ENCODE results near the gene ERC1.
A peak's percentile ranks its signal among the peaks of the same experiment; 100 is the strongest.
"Not testable (repeated sequence)": the region's sequence is repeated elsewhere in the genome, so short reads cannot be mapped to it uniquely, and the experiment has no call there.

ERC1 gene

DNA sequence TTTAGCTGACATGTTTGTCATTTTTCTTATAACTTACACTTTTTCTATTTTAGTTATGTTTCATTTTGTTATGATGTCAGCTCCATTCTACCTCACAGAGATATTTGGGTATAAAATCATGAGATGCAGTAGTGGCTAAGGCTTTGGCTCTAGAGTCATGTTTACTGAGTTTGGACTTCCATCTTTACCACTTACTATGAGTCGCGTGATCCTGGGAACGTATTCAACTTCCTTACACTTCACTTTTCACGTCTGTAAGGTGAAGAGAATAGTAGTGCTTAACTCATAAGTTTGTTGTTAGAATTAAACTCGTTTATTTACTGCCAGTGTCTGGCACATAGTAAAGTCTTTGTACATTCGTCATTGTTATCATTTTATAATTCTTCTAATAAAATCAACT, 126.3 kb downstream of the ERC1 start:
- no peak for DNase-seq (ENCODE audit: extremely low read depth in 1 of 2, low read depth in 1 of 2)

DNA sequence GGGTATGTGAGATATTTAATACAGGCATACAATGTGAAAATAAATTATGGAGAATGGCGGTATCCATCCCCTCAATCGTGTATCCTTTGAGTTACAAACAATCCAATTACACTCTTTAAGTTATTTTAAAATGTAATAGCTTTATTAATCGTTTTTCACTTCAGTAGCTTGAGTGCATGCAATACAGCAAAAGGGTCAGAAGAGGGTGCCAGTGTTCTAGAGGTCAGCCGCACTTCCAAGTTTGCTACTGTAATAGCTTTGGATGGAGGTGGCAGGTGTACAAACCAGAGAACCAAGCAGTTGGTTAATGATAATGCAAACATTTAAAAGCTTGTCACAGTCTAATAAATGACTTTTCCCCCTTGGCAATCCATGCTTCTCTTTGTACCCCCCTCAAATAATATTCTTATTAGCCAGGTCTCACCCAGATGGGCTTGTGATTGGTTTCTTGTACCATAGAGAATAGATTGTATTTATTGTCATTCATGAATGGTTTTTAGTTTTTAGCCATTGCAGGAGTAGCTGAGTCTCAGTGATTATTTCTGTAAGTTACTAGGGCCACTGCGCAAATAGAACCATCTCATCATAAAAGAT, 127.0 kb downstream of the ERC1 start:
- peak; percentile 43 to 46 for DNase-seq (ENCODE audit: extremely low read depth in 1 of 2, low read depth in 1 of 2)

DNA sequence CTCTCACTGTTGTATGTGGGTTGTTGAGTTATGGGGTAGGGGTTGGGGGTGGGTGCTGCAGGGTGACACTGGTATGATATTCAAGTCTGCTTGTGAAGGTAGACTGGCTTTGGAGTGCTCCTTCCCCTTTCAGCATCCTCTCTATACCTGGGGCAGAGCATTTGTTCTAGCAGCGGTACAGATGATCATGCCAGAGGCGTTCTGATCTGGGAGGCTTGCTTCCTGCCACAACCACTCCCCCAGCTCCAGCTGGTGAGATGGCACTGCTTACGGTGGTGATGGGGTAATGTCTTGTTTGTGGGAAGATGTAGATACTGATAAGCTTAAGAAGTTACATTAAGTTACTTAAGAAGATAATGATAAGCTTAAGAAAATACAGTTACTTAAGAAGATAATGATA, 131.8 kb downstream of the ERC1 start:
- DNase-seq (ENCODE audit: extremely low read depth in 1 of 2, low read depth in 1 of 2) = peak; percentile 14 to 22

DNA sequence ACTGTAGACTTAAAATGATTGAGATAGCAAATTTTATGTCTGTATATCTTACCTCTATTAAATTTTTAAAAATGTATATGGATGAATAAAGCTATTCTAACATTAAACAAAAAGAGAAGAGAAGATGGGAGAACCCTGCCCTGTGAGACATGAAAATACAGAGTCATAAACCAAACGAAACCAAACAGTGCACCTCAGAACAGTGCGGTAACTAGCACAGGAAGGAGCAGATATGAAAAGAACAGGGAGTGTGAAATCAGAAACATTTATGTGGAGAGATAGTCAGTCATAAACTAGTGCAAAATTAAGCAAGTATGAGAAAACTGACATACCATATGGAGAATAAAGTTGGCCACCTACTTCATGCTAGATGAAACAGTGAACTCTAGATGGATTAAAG, 135.1 kb downstream of the ERC1 start:
- no peak for DNase-seq (ENCODE audit: extremely low read depth in 1 of 2, low read depth in 1 of 2)

DNA sequence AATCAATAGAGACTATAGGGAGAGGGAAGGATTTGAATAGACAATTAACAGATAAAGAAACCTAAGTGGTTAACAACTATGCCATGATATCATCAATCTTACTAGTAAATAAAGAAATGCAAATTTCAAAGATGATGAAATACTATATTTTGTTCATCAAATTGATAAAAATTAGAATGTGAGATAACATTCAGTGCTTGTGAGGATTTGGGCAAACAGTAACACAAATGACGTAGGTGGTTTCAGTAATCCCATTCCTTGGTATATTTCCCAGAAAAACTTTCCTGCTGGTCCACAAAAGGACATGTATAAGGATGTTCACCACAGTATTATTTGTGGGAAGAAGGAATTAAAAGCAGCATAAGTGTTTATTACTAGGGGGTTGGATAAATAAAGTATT, 136.0 kb downstream of the ERC1 start:
- DNase-seq (ENCODE audit: extremely low read depth in 1 of 2, low read depth in 1 of 2) = no peak

DNA sequence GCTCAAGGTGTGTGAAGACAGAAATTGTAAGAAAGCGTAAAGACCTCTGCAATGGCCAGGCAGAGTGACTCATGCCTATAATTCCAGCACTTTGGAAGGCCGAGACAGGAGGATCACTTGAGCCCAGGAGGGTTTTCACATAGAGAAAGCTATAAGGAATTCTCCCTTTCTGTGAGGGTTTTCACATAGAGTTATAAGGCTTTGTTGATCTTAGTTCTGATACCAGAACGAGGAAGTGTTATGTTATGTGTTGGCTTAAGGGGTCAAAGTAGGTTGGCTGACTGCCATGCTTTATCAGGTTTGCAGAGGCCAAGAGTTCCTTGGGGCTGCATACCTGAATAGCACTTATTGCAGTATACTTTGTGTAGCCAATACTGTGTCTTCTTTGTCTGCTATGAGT, 139.1 kb downstream of the ERC1 start:
- no peak for DNase-seq (ENCODE audit: extremely low read depth in 1 of 2, low read depth in 1 of 2)

DNA sequence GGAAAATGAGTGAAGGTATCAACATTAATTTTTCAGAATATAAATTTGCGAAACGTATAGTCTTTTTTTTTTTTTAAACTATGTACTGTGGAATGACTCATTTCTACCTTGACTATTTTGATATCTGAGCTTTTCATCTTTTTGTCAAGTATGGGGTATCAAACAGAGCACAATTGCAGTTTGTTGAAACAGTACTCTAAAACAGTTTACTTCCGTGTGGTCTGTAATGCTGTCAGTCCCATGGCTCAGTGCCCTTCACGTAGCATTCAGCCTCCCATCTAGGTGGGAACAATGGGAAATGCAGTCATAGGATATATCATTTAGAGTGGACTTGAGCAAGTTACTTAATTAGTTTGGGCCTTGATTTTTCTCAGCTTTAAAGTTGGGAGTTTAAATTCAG, 139.5 kb downstream of the ERC1 start:
- DNase-seq (ENCODE audit: extremely low read depth in 1 of 2, low read depth in 1 of 2) = no peak

DNA sequence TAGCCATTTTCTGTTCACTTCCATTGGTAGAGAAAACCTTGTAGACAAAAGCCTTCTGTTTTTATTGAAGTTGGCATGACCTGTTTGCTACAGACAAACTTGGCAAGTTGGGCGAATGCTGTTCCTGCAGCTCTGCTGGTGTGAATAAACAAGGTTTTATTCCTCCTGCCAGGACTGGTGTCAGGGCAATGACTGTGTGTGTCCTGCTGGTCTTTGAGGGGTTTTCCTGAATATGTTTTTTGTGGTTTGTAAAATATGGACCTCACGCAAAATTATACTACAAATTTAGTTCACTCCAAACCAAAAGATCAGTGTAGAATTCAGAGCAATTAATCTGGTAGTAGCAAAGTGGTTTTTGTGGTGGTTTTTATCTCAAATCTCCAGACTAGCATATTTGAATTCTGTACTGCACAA, 140.8 kb downstream of the ERC1 start:
- no peak for DNase-seq (ENCODE audit: extremely low read depth in 1 of 2, low read depth in 1 of 2)

DNA sequence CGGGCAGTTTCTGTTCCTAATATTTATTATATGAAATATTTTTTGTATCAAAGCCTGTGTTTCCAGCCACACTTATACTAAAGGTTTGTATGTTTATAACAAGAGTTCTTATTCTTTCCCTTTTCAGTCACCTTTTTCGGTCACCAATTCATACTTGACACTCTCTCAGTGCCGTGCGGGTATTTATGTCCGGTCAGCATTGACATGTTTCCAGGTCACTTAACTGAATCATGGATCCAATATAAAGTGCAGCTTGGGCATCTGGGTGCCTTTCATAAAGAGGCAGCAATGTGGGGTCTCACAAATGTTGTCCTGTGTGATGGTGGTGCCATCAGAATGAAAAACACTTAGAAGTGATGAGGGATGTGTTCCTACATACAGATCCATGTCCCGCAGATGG, 141.3 kb downstream of the ERC1 start:
- no peak for DNase-seq (ENCODE audit: extremely low read depth in 1 of 2, low read depth in 1 of 2)

DNA sequence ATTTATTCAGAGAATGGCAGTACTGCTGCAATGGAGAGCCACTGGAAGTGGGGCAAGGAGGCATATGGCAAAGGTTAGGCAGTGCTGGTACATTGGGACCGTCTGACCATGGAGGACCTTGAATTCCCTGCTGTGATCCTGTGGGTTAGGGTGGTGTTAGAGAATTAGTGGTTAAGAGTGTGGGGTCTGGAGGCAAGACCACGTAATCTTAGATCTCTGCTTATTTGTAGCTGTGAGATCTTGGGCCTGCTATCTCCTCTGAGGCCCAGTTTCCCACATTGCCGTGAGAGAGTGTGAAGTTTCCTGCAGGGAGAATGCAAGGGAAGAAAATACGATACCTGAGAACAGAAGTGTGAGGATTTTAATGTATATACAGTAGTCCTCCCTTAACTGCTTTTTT, 147.7 kb downstream of the ERC1 start:
- DNase-seq (ENCODE audit: extremely low read depth in 1 of 2, low read depth in 1 of 2) = no peak

DNA sequence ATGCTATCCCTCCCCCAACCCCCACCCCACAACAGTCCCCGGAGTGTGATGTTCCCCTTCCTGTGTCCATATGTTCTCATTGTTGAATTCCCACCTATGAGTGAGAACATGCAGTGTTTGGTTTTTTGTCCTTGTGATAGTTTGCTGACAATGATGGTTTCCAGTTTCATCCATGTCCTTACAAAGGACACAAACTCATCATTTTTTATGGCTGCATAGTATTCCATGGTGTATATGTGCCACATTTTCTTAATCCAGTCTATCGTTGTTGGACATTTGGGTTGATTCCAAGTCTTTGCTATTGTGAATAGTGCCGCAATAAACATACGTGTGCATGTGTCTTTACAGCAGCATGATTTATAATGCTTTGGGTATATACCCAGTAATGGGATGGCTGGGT, 155.7 kb downstream of the ERC1 start:
- not testable (repeated sequence) for DNase-seq (ENCODE audit: extremely low read depth in 1 of 2, low read depth in 1 of 2)

DNA sequence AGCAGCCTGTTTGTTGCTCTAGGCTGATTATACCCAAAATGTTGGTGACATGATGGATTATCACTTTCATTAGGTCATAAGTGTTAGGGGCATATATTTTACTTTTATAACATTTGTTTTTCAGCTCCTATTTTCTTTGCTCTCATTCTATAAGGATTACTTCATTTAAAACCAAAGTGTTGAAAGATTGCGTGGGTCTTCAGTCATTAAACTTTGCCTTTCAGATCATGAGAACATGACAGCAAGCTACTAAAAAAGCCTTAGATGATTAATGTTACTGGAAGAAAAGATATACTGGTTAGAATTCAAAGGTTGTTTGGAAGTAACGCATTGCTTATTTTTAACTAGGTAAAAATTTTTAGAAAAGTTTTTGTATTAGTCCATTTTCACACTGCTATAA, 156.8 kb downstream of the ERC1 start:
- no peak for DNase-seq (ENCODE audit: extremely low read depth in 1 of 2, low read depth in 1 of 2)

DNA sequence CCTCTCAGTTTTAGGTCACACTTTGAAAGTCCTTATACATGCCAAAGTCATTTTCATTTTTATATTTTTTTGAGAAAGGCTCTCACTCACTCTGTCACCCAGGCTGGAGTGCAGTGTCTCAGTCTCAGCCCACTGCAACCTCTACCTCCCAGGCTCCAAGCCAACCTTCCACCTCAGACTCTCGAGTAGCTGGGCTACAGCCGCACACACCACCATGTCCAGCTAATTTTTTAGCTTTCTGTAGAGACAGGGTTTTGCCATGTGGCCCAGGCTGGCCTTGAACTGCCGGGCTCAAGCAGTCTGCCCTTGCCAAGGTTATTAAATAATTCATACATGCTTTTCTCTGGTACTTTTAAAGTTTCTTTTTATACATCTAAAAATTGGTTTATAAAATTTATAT, 166.0 kb downstream of the ERC1 start:
- no peak for DNase-seq (ENCODE audit: extremely low read depth in 1 of 2, low read depth in 1 of 2)

DNA sequence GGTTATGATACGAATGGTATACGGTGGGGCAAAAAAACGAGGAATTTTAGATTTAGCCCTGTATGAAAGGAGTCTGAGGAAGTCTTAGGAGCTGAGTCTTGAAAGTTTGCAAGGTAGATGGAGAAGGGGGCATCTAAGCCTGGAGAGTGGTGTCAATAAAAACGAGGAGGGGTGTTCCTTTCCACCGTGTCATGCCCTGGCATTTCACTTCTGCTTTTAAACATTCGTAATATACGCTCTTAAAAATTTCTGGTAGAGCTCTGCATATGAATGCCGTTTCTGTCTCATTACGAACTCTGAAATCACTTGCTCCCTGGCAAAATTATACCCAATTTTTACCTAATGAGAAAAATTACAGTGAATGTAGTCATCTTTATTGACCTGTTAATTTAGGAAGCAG, 170.2 kb downstream of the ERC1 start:
- DNase-seq (ENCODE audit: extremely low read depth in 1 of 2, low read depth in 1 of 2) = no peak

DNA sequence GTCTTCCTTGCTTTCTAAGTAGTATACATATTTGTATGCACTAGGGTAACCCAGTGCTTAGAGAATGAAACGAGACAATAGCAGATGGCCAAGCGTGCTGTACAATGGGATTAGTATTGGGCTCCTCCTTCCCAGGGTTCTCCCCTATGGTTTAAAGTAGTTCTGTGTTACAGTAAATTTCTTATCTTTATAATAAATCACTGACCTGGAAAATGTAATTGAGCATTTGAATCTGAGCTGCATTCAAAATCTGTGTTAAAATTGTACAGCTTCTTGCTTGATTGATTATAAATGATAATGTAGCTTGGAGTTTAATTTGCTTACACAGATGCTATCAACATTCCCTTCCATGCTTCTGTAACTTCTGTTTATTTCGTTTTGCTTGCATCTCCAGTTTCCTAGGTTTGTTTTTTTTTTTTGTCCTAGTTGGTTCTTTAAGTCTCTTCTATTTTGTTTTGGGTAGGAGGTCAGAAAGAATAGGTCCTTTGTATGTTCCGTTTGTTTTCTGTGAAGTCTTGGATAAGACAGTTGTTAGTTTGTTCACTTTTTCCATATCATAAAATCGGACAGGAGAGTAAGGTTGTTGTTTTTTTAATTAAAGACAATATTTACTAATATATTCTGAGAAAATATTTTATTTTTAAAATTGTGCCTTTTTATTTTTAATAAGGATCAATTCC, 171.2 kb downstream of the ERC1 start:
- DNase-seq (ENCODE audit: extremely low read depth in 1 of 2, low read depth in 1 of 2) = no peak

DNA sequence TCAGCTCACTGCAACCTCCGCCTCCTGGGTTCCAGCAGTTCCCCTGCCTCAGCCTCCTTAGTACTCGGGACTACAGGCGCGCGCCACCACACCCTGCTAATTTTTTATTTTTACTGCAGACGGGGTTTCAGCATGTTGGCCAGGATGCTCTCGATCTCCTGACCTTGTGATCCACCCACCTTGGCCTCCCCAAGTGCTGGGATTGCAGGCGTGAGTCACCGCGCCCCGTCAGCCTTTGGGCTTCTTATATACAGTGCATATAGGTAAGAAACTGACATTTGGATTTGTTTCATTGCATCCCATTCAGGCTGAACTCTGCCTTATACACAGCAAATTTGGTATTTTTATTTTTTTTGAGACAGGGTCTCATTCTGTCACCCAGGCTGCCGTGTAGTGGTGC, 176.8 kb downstream of the ERC1 start:
- no peak for DNase-seq (ENCODE audit: extremely low read depth in 1 of 2, low read depth in 1 of 2)

DNA sequence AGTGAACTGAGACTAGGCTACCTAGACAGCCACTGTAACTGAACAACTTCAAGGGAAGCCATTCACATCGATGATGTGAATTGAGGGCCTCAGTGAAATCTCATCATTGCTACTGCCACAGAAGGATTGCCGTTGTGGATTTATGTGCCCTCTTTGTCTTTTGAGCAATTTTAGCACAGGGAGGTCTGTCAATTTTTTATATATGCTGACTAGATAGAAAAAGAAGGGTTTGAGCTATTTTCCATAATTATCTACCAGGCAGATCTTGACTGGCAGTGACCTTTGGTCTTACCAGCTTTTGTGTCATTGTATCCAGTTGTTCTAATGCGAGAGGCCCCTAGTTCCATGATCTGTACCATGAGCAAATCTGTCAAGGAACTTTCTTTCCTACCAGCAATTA, 179.4 kb downstream of the ERC1 start:
- DNase-seq (ENCODE audit: extremely low read depth in 1 of 2, low read depth in 1 of 2) = no peak

DNA sequence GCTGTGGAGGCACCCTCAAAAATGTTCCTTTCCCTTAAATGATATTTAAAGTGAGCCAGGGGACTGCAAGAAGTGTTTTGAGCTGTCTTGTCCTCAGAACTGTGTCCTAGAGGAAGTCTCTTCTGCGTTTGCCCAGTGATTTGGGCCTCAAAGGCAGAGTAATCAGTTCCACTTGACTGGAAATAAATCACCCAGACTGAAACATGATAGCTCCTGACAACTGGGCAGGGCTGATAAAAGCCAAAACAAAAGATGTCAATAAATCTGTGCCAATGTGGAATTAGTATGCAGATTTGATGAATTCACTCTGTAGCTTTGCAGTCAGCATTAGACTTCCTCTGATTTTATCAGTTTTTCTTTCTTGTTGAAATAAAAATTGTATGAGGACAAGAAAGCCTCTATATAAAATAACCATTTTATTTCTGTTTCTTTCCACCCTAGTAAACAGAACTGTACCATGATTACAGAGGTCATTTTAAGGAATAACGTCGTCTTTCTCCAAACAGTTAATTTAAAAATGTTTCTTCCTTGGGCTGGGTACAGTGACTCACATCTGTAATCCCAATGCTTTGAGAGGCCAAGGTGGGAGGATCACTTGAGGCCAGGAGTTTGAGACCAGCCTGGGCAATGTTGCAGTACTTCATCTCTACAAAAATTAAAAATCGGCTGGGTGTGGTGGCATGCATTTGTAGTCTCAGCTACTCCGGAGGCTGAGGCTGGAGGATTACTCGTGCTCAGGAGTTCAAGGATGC, 180.8 kb downstream of the ERC1 start:
- DNase-seq (ENCODE audit: extremely low read depth in 1 of 2, low read depth in 1 of 2) = no peak

DNA sequence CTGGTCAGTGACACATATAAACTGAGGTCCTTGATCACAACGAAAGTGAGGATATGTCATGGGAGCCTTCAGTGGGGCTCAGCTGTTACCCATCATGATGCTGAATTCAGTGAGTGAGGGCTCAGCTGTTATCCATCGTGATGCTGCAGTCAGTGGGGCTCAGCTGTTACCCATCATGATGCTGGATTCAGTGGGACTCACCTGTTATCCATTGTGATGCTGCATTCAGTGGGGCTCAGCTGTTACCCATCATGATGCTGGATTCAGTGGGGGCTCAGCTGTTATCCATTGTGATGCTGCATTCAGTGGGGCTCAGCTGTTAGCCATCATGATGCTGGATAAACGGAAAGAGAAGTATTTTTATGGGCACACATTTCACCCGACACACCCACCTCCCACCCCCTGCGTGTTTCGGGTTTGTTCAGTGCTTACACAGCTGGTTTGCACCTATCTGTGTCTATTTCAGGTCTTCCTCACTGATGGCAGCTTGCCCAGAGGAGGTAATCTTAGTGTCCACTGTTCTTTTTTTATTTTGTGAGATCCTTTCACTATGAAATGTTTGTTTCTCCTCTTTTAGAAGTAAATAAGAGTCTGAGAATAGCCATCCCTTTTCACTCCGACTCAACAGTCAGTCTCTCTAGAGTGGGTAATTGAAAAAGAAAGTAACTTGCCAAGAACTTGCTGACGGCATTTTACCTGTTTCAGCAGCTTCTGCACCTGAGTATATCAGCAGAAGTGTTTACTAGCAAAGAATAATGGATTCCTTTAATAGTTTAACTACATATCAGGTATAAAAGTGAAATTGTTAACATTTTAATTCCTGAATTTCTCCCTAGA, 183.0 kb downstream of the ERC1 start:
- no peak for DNase-seq (ENCODE audit: extremely low read depth in 1 of 2, low read depth in 1 of 2)

DNA sequence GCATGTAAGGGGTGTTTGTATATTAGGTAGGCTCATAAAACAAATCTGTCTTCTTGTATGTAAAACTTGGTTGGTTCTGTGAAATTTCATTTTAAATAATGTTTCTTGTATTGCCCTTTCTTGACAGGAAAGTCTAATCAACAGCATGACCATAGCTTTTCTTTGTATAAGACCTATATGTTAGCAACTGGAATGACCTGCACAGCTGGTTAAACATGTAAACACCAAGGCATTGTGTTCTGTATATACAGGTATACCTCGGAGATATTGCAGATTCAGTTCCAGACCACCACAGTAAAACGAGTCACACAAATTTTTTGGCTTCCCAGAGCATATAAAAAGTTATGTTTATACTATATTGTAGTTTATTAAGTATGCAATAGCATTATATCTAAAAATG, 183.6 kb downstream of the ERC1 start:
- no peak for DNase-seq (ENCODE audit: extremely low read depth in 1 of 2, low read depth in 1 of 2)

DNA sequence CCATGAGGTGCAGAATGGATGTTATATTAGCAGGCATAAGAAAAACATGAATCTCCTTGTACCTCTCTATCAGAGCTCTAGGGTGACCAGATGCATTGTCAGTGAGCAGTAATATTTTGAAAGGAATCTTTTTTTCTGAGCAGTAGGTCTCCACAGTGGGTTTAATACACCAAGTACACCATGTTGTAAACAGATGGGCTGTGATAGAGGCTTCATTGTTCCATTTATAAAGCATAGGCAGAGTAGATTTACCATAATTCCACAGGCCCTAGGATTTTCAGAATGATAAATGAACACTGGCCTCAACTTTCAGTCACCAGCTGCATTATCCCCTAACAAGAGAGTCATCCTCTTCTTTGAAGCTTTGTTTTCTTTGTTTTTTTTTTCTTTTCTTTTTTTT, 185.2 kb downstream of the ERC1 start:
- no peak for DNase-seq (ENCODE audit: extremely low read depth in 1 of 2, low read depth in 1 of 2)

Measured in activated CD8-positive, alpha-beta memory T cell treated with anti-CD3 and anti-CD28 coated beads for 1 hour (primary cell).